Brain microvascular endothelial cell (primary cell): ENCODE data around the gene CLRN1.

ENCODE experiments used
- DNase-seq: peaks from one replicate; pipeline ENCODE4 v3.0.0-alpha.2; 2020
- H3K27ac ChIP-seq: fragments of 250-450 bp; sonication (Bioruptor Pico); 2 replicates; pipeline ENCODE4 v1.5.1; 2020; ENCODE audit warnings: mild to moderate bottlenecking, moderate library complexity
- H3K27me3 ChIP-seq: fragments of 250-450 bp; sonication (Bioruptor Pico); replicated peaks from 2 replicates; pipeline ENCODE4 v1.5.1; 2020; ENCODE audit warnings: mild to moderate bottlenecking
- H3K36me3 ChIP-seq: fragments of 250-450 bp; sonication (Bioruptor Pico); replicated peaks from 2 replicates; pipeline ENCODE4 v1.5.1; 2020; ENCODE audit warnings: mild to moderate bottlenecking
- H3K4me3 ChIP-seq: 2 replicates; pipeline ENCODE4 v1.5.1; 2011; ENCODE audit warnings: low read depth, mild to moderate bottlenecking, control low read depth, low read length, moderate library complexity
- CTCF ChIP-seq: IDR thresholded peaks from 2 replicates; pipeline ENCODE4 v1.5.1; 2011; ENCODE audit warnings: low read depth, mild to moderate bottlenecking, moderate library complexity, low read length, control low read depth, inconsistent platforms; ENCODE audit errors: missing control alignments
- in situ Hi-C: cut with HindIII; loops from 2 replicates; pipeline ENCODE4 v1.10.0; 2017; ENCODE audit warnings: low sequenced_read_pairs, low pct_ligation_motif_present

The CLRN1 gene

GRCh38 chr3:150902988-150903387 is 69.5 kb downstream of the CLRN1 start:
- no peaks in the 10 kb centered on the region for H3K36me3 ChIP-seq
- H3K27me3 ChIP-seq: peaks cover 25% of the 10 kb centered on the region
- no peak overlapping the region for H3K4me3 ChIP-seq
- H3K27ac ChIP-seq: no peak overlapping the region
- in situ Hi-C loops: no loop called here
- no peak for DNase-seq
- TF ChIP-seq CTCF: no peak

DNA sequence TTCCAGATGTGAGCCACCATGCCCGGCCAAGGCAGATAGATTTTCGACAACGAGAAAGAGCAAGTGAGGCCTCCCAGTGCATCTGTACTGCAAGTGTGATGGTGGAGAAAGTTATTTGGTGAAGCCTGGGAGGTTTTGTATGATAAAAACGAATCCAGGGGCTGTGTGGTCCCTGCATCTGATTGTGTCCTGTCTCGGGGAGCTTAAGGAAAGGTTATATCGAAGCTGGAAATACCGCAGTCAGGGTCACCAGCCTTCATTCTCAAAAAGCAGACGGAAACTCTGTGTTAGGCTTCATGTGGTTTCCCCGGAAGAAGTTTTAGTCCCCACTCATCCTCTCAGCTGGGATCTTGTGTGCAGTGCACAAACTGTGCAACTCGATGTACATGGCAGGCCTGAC is 70.7 kb downstream of the CLRN1 start:
- Histone ChIP-seq H3K27ac (no peak overlapping the region), H3K4me3 (no peak overlapping the region), H3K36me3 (no peaks in the 10 kb centered on the region), H3K27me3 (peaks cover 22% of the 10 kb centered on the region)
- in situ Hi-C loops: no loop called here
- no peak for DNase-seq
- no peak for TF ChIP-seq CTCF

DNA sequence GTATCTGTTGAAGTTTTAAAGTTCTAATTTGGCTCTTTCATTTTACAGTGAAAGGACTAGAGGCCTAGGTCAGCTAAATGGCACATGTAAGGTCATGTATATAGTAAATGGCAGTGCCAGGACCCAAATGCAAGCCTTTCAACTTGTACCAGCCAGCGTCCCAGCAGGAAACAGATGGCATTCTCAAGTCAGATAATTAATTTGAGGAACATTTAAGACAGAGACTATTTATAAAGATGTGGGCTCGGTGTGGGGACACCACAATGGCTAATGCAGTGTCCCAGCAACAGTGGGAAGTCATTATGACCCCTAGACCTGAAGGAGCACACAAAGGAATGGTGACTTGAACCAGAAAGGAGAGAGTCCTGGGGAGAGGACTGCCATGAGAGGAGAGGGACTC is 73.4 kb downstream of the CLRN1 start:
- H3K27me3 ChIP-seq: peaks cover 20% of the 10 kb centered on the region
- no peak for DNase-seq
- no peak for TF ChIP-seq CTCF
- H3K27ac ChIP-seq: no peak overlapping the region
- in situ Hi-C loops: no loop called here
- no peak overlapping the region for H3K4me3 ChIP-seq
- no peaks in the 10 kb centered on the region for H3K36me3 ChIP-seq

DNA sequence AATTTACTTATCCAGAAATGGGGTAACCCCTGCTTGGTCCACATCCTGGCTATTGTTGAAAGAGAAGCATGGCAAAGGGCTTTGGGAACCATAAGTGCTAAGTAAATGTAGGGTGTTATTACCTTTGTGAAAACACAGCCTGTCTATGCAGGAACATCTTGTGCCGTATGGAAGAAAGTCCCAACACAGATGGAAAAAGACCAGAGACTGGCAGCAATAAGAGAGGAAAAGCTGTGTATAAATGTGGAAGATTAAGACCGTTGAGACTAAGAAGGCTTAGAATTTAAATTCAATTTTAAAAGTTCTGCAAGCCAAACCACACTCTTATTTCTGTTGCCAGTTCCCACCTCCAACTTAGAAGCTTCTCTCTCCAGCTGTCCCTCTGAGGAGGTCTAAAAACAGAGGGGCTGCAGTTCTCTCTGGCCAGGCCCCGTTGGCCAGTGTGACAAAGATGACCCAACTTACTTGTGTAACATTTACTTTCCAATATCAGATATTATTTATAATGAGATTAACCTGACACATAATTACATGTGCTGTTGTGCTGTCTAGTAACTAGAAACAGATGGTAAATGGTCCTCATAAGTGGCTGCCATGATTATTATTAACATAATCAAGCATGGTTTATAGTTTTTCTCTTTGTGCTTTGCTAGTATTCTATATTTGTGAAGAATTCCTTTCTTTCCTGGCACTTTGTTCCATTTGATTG is 74.3 kb downstream of the CLRN1 start:
- Histone ChIP-seq H3K4me3 (no peak overlapping the region), H3K27me3 (peaks cover 13% of the 10 kb centered on the region), H3K36me3 (no peaks in the 10 kb centered on the region), H3K27ac (no peak overlapping the region)
- in situ Hi-C loops: no loop called here
- no peak for TF ChIP-seq CTCF
- no peak for DNase-seq

DNA sequence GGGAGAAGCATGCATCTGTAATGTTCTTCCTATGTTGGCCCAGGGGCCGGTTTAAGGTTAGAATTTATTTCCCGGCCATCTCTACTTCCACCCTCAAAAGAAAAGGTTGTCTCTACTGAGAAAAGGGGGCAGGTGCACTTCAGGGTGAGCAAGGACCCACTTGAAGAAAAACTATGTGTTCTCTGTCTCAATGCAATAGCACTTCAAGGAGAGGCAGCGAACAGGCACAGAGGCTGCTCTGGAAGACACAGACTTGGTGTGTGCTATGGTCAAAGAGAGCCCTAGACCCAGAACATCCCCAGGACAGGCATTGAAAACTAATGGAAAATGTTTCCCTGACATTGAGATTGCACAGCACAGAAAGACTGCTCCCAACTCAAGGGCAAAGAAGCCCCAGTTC is 74.9 kb downstream of the CLRN1 start:
- H3K27me3 ChIP-seq: peaks cover 9% of the 10 kb centered on the region
- no peak for DNase-seq
- H3K4me3 ChIP-seq: no peak overlapping the region
- TF ChIP-seq CTCF: no peak
- H3K36me3 ChIP-seq: no peaks in the 10 kb centered on the region
- no peak overlapping the region for H3K27ac ChIP-seq
- in situ Hi-C loops: no loop called here

DNA sequence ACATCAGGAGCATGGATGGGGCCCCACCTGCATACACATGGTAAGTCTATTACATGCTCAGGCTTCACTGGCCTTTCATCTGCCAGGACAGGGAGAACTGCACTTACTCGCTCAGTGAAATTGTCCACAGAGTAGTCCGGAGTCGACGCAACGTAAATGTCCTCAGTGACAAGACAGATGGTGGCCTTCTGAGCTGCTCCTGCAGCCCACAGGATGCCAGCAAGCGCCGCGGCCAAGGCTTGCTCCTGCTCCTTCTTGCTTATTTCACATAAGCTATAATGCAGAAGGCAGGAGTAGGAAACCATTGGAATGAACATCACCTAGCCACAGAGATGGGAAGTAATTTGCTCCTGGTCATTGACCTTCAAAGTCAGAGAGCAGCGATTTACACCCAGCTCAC is 81.7 kb downstream of the CLRN1 start:
- H3K27ac ChIP-seq: no peak overlapping the region

More for the DNA sequence above, 81.7 kb downstream of the CLRN1 start:
- no peak for TF ChIP-seq CTCF
- no peak for DNase-seq
- in situ Hi-C loops: no loop called here
- Histone ChIP-seq H3K4me3 (no peak overlapping the region), H3K36me3 (no peaks in the 10 kb centered on the region), H3K27me3 (peaks cover 5% of the 10 kb centered on the region)
